Stimulated activated CD8-positive, alpha-beta memory T cell treated with anti-CD3 and anti-CD28 coated beads, Interleukin-12 subunit alpha, Interleukin-12 subunit beta, amount 100 ng/mL, for 1 hour (primary cell): ENCODE measurements around the gene IMP3.

Experiments used
- DNase-seq: peaks from one replicate; pipeline ENCODE4 v3.0.0-alpha.2; 2020; ENCODE audit warnings: low read depth

Gene IMP3

GRCh38 chr15:75620841-75621391 is 19.1 kb downstream of the IMP3 start:
- DNase-seq, result no peak

DNA sequence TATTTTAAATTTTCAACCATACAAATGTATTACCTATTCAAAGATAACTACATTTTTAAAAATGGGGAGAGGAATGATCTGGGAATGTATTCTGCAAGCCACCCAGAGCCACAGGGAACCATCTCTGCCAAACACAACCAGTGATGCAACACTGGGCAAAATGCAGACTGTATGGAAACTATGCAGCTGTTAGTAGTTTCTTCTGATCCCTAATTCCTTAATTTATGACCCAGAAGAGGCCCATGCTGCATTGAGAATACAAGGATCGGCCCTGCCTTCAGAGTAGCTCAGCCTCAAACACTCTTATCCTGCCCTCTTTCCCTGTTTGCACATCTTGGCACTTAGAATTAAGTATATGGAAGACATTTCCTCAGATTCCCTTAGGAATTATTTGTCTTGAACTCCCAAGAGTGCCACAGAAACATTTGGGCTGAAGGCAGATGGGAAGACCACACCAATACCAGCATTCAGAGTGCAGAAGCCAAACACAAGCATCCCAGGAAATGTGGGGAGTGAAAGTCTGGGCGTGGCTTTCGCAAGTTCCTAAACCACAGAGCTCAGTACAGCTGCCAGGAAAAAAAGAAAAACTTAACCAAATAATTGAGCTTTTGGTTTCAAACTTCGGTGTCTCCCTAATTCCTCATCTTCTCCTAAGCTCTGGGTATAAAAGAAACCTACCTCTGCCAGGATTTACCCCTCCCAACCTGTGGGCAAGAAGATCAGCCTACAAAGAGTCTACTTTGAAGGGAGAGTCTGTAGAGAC is 19.8 kb downstream of the IMP3 start:
- no peak for DNase-seq

- DNase-seq, result no peak
These were observed 23.3 kb downstream of the IMP3 start for GRCh38 chr15:75616766-75617165.

GRCh38 chr15:75606711-75607699 is 33.0 kb downstream of the IMP3 start:
- DNase-seq, result no peak

DNA sequence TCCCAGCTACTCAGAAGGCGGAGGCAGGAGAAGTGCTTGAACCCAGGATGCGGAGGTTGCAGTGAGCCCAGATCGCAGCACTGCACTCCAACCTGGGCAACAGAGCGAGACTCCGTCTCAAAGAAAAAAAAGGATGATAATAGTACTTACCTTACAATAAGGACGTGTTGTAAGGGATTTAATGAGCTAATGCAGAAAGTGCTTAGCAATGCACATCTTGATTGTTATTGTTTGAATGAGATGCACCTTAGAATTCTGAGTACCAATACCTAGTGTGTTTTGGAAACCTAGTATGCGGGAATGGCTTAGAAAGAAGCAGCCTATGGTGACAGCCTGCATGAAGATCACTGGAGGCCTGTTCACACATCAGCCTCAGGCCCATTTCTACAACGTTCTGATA is 34.0 kb downstream of the IMP3 start:
- no peak for DNase-seq

GRCh38 chr15:75599401-75599800 is 40.6 kb downstream of the IMP3 start:
- no peak for DNase-seq

GRCh38 chr15:75598361-75598760 is 41.7 kb downstream of the IMP3 start:
- no peak for DNase-seq

DNA sequence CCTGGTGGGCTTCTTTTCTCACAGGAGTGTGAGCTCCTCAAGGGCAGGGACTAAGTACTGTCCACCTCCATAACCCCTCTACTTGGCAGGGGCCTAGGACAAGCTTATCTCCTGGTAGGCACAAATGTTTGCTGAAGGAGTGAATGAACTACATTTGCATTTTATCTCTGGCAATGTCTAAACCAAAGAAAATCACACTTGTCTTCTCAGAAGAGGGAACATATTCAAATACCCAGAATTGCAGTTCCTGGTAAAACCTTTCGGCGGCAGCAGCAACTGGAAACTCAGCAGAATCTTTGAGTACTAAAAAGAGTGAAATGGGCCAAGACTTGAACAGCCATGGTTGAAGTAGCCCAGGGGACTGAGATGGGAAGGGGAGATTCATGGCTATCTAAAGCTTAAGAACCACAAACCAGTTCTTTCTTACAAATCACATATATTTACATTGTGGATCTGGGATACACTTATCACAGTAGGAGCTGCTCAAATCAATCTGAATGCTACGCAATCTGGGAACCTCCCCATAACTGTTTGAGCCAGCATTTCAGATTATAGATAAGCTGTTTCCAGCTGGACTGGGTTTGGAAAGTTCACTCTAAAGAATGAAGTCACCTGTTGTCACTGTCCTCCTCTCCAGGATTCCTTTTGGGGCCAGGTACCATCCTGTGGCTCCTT is 42.2 kb downstream of the IMP3 start:
- DNase-seq, result no peak

DNA sequence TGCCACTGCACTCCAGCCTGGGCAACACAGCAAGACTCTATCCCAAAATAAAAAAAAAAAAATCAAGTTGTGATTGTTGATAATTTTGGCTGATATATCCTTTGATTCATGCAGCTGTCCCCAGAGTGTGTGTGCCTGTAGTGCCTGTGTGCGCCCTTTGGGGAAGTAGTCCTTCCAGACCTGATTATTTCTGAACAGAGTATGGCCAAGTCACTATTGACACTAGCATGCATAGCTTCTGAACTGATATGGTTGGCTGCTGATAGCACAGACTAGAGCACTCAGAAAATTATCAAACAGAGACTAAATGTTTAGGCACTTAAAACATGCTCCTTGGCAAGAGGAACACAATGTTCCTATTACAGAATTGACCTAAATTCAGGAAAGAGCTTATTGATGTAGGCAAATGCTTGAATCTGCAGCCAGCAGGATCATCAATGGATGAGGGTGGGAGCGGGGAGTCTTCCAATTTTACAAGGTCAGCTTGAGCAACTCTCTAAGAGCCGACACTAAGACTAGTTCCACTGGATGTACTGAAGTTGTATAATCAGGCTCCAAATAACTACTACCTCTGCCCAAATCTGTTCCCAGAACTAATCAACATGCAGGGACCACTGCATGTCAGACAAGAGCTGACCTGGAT is 43.2 kb downstream of the IMP3 start:
- DNase-seq, result no peak

DNA sequence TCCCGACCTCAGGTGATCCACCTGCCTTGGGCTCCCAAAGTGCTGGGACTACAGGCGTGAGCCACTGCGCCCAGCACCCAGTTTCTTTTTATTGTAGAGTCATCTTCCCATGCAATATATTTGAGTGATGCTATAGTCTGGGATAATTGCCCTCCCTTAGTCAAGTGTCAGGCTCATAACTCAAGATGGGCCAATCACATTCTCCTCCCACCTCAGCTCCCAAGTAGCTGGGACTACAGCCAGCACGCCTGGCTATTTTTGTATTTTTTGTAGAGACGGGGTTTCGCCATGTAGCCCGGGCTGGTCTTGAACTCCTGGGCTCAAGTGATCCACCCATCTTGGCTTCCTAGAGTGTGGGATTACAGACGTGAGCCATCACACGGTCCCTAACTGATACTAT is 45.7 kb downstream of the IMP3 start:
- no peak for DNase-seq

DNA sequence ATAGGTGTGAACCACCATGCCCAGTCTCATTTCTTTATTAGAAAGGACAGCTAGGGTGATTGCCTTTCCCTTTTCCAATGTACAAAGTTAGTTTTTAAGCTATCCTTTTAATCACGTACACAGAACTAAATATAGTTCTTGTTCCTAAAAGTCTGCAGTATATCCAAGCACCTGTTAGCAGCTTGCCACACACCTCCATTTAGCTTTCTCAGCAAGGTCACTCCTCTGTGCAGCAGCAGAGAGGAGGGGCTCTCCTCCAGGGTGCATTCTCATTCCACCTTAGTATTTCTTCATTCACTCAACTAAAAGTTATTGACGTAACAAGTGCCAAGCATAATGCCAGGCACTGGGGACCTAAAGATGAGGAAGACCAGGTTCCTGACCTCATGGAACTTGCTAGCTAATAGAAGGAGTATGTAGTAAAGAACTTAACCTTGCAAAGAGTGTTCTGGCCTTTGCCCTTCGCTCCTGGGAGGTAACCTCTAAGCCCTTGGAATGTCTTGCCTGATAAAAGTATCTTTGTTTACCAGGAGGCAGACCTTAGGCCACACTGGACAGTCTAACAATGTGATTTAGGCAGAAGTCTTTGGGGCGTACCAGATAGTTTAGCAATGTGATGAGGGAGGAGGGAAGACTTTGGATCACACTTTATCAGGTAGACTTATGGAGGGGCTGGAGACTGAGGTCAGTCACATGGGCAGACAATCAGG is 48.2 kb downstream of the IMP3 start:
- DNase-seq, result no peak

- no peak for DNase-seq
These were observed 49.8 kb downstream of the IMP3 start for GRCh38 chr15:75590239-75590638.
